ENCODE measurements around the gene AREL1.

AREL1 gene

DNA sequence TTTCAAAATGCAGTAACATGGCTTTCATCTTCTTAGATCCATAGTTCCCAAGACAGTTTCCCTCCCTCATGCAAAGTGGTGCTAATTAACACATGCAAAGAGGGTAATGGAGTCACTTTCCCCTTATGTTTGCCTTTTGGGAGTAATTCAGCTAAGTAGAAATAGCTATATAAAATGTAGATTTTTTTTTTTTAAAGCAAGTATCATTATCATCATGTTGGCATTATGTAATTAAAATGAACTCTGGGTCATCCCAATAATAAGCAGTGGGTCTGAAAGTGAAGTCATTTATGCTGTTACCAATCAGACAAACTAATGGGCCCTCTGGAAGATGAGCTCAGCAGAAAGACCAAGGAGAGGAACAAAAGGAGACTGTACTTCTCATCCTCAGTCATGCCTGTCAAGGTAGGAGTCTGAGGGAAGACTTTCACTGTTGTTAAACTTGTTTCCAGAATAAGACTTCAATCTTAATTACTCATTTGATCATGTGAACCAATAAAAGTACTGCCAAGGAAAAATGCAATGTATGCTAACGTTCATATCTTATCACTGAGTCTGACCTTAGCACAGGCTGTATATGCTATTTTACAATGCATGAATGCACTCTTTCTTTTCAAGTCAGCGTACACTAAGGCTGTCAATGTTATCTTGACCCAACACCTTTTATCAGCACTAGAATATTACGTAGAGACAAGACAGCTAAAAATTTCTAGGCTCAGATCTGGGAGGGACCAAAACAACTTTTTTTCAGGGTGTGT is 26.8 kb downstream of the AREL1 start:
- H3K4me3 ChIP-seq (ENCODE audit: low read depth, low read length), result no peak overlapping the region
- no peak for DNase-seq (ENCODE audit: low read depth)

DNA sequence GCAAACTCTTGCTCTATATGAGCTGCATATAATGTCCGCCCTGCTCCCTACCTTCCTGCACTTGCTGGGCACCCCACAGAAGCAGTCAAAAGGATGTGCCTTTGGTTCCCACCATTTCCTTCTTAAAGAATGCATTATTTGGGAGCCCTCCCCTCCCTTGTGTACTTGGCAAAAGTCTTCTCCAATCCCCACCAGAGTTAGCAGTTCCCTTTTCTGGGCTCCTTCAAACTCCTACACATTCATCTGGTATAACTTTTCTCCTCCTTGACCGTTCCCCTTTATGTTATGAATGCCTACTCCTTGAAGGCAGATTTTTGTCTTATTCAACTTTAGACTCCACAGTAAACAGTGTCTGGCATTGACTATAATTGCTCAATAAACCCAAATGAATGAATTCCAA is 27.8 kb downstream of the AREL1 start:
- no peak for DNase-seq (ENCODE audit: low read depth)
- H3K4me3 ChIP-seq (ENCODE audit: low read depth, low read length), result no peak overlapping the region
- TF ChIP-seq, protein P1, sequence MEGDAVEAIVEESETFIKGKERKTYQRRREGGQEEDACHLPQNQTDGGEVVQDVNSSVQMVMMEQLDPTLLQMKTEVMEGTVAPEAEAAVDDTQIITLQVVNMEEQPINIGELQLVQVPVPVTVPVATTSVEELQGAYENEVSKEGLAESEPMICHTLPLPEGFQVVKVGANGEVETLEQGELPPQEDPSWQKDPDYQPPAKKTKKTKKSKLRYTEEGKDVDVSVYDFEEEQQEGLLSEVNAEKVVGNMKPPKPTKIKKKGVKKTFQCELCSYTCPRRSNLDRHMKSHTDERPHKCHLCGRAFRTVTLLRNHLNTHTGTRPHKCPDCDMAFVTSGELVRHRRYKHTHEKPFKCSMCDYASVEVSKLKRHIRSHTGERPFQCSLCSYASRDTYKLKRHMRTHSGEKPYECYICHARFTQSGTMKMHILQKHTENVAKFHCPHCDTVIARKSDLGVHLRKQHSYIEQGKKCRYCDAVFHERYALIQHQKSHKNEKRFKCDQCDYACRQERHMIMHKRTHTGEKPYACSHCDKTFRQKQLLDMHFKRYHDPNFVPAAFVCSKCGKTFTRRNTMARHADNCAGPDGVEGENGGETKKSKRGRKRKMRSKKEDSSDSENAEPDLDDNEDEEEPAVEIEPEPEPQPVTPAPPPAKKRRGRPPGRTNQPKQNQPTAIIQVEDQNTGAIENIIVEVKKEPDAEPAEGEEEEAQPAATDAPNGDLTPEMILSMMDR (IDR thresholded peaks at IDR 0.05; ENCODE audit: low read depth, low read length, missing control alignments), result no peak

More for the DNA sequence above, 26.8 kb downstream of the AREL1 start:
- TF ChIP-seq, protein P1 (IDR thresholded peaks at IDR 0.05; ENCODE audit: low read depth, low read length, missing control alignments), result no peak

DNA sequence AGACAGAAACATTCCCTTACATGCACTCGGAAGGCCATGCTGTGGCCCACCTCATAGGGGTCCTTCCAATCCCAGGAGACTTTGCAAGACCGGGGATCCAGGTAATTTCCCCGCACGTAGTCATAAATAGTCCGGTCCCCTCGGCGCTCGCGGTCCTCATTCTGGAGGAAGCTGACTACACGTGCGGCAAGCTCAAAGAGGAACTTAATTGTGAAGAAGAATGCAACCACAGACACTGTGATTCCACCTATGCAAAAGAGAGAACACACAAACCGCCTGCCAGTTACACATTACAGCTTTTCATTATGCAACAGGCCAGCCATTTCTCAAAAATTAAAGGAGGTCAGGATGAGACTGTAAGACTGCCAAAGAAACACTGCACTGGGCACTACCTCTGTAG is 28.4 kb downstream of the AREL1 start:
- no peak overlapping the region for H3K4me3 ChIP-seq (ENCODE audit: low read depth, low read length)
- peak; percentile 16 for DNase-seq (ENCODE audit: low read depth)
- TF ChIP-seq, protein P1 (IDR thresholded peaks at IDR 0.05; ENCODE audit: low read depth, low read length, missing control alignments), result no peak

DNA sequence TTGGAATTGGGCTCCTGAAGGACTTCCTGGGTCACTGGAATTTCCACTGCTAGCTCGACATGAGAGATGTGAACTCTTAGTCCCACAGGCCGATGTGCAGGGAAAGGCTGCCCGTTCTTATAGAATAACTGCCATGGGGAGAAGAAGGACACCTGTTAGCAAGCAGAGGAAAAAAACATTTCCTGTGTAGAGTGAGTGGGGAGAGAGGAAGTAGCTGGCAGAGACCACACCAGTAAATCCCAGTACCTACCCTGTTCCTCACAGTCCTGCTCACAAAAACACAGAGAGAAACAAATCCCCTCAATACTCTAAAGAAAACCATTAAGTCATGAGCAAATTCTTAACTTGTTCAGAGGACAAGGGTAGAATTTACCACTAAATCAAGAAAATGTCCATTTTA is 29.5 kb downstream of the AREL1 start:
- H3K4me3 ChIP-seq (ENCODE audit: low read depth, low read length), result no peak overlapping the region
- TF ChIP-seq, protein P1 (IDR thresholded peaks at IDR 0.05; ENCODE audit: low read depth, low read length, missing control alignments), result no peak
- DNase-seq (ENCODE audit: low read depth), result no peak

DNA sequence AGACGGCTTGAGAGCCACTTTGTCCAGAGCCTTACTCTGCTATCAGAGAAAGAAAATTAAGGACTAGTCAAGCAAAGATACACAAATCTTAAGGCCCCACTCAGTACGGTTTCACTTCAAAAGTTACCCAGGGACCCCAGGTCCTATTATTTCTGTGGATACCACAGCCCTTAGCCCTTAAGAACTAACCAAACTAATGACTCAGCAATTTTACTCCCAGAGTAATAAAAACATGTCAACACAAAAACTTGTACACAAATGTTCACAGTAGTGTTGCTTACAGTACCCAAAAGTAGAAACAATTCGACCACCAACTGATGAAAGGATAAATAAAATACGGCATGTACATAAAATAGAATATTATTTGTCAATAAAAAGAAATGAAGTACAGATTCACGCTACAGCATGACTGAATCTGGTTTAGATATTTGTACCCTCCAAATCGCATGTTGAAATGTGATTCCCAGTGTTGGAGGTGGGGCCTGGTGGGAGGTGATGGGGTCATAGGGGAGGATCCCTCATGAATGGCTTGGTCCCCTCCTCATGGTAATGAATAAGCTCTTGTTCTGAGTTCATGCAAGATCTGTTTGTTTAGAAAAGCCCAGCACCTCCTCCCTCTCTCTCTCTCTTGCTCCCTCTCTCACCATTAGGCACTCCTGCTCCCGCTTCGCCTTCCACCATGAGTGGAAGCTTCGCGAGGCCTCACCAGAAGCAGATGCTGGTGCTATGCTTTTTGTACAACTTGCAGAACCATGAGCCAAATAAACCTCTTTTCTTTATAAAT is 30.5 kb downstream of the AREL1 start:
- no peak overlapping the region for H3K4me3 ChIP-seq (ENCODE audit: low read depth, low read length)
- DNase-seq (ENCODE audit: low read depth), result no peak
- TF ChIP-seq, protein P1 (IDR thresholded peaks at IDR 0.05; ENCODE audit: low read depth, low read length, missing control alignments), result no peak

DNA sequence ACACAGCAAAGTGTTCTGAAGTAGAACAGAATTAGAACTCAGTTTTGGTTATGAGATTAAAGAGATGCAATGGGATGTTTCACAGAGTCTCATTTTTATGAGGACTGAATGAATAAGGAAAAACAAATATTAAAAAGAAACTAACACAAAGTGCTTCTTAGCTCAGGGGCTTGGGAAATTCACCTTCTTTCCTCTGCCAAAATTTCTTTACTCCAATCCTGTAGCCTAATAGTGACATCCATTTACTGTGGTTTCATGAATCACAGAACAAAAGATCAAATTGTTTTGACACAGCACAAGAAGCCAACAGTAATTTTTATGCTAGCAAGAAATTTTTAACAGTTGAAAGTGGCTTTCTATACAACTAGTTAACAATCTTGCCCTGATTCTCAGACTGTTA is 37.7 kb downstream of the AREL1 start:
- no peak for DNase-seq (ENCODE audit: low read depth)
- TF ChIP-seq, protein P1 (IDR thresholded peaks at IDR 0.05; ENCODE audit: low read depth, low read length, missing control alignments), result no peak
- no peak overlapping the region for H3K4me3 ChIP-seq (ENCODE audit: low read depth, low read length)

Measured in GM12864 (cell line).